ENCODE measurements around the gene KANK4.
A peak's percentile ranks its signal among the peaks of the same experiment; 100 is the strongest.

KANK4 gene

DNA sequence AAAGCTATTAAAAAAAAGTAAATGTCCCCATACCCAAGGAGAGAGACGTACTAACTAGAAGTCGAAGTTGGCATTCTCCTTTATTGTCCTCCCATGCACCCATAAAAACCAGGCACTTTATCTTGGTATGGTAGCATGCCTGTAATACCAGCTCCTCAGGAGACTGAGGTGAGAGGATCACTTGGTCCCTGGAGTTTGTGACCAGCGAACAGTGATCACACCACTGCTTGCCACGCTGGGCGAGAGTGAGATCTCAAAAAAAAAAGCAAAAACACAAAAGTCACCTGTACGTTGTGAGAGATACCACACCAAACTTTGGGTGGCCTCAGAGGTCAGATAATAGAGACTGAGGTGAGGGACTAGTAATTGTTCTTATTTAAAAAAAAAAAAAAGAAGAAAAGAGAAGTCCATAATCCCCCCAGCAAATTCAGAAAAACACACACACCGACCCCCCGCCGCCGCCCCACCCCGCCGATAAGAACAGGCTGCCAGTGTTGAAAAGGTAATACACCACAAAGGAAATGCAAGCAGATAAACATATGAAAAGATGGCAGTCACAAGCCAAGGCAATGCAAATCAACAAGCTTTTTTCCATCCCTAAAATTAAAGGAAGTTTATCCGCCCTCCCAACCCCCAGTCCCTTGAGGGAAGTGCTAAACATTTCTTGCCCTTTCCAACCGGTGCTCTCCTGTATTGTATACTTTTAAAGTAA lies 121.0 kb downstream of the KANK4 start:
- DNase-seq (ENCODE audit: low read depth) = no peak
- TF ChIP-seq, protein P1, sequence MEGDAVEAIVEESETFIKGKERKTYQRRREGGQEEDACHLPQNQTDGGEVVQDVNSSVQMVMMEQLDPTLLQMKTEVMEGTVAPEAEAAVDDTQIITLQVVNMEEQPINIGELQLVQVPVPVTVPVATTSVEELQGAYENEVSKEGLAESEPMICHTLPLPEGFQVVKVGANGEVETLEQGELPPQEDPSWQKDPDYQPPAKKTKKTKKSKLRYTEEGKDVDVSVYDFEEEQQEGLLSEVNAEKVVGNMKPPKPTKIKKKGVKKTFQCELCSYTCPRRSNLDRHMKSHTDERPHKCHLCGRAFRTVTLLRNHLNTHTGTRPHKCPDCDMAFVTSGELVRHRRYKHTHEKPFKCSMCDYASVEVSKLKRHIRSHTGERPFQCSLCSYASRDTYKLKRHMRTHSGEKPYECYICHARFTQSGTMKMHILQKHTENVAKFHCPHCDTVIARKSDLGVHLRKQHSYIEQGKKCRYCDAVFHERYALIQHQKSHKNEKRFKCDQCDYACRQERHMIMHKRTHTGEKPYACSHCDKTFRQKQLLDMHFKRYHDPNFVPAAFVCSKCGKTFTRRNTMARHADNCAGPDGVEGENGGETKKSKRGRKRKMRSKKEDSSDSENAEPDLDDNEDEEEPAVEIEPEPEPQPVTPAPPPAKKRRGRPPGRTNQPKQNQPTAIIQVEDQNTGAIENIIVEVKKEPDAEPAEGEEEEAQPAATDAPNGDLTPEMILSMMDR (conservative IDR thresholded peaks at IDR 0.05; ENCODE audit: low read depth, low read length) = no peak

DNA sequence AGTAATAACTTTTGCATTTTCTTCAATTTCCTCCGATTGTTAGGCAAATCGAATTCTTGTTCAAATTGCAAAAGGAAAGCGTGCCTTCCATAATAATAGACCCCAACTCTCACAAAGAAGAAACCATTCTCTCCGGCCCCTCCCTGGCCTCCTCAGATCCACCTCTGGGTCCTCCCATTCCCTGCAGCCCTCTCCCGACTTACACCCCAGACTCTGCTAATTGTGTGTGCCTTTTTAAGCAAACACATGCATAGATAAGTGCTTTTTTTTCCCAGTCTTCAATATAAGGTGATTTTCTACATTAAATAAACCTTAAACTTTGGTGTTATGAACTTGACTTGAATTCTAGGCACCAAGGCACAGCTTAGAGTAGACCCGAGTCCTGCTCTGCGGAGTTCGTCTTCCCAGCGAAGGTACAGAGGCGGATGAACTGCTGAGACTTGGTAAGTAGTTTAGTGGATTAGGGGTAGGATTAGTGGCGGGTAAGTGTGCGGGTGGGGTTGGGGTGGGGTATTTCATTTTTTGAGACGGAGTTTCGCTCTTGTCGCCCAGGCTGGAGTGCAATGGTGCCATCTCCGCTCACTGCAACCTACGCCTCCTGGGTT lies 123.0 kb downstream of the KANK4 start:
- TF ChIP-seq, protein P1 (conservative IDR thresholded peaks at IDR 0.05; ENCODE audit: low read depth, low read length) = no peak
- DNase-seq (ENCODE audit: low read depth) = no peak
- H3K4me3 ChIP-seq (ENCODE audit: low read depth, low read length) = no peak overlapping the region

More for the DNA sequence above, 121.0 kb downstream of the KANK4 start:
- no peak overlapping the region for H3K4me3 ChIP-seq (ENCODE audit: low read depth, low read length)

DNA sequence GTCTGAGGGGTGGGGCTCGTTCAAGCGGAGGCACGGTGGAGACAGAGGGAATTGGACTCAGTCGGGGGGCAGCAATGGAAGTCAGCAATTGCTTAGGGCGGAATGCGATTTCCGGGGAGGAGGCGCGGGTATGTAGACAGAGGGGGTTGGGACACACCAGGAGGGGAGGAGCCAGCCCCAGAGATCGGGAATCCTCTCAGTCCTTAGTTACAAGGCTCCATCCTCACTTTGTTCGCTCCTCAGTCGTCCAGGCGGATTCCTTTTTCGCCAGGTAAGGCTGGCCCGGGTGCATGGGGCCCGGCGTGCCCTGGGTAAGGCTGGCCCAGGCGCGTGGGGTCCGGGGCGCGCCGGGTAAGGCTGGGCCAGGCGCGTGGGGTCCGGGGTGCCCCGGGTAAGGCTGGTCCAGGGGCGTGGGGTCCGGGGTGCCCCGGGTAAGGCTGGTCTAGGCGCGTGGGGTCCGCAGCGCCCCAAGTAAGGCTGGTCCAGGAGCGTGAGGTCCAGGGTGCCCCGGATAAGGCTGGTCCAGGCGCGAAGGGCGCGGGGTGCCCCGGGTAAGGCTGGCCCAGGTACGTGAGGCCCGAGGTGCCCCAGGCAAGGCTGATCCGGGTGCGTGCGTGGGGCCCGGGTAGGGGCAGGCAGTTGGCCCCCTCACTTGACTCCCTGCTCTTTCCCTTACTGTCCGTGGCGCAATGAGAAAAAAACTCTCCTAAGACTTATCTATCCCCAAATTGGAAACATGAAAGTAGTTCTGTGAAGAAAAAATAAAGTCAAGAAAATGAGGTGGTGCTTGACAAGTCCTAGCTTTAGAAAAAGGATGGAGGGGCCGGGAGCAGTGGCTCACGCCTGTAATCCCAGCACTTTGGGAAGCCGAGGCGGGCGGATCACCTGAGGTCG lies 124.3 kb downstream of the KANK4 start, which contains the start of gene L1TD1:
L1TD1 (plus strand) TSS at position 199 of the 894 bp plus-strand sequence. CDS start 11,780 bp downstream, outside the sequence.
- TF ChIP-seq, protein P1 (conservative IDR thresholded peaks at IDR 0.05; ENCODE audit: low read depth, low read length) = no peak
- no peak within 1 kb of the TSS for H3K4me3 ChIP-seq (ENCODE audit: low read depth, low read length)

GRCh38 chr1:62188111-62188510 lies 131.1 kb downstream of the KANK4 start:
- DNase-seq (ENCODE audit: low read depth) = no peak
- TF ChIP-seq, protein P1 (conservative IDR thresholded peaks at IDR 0.05; ENCODE audit: low read depth, low read length) = no peak
- no peak overlapping the region for H3K4me3 ChIP-seq (ENCODE audit: low read depth, low read length)

More for the DNA sequence above, 124.3 kb downstream of the KANK4 start, which contains the start of gene L1TD1:
- peak; percentile 10 for DNase-seq (ENCODE audit: low read depth)

GRCh38 chr1:62187548-62187947 lies 131.7 kb downstream of the KANK4 start:
- TF ChIP-seq, protein P1 (conservative IDR thresholded peaks at IDR 0.05; ENCODE audit: low read depth, low read length) = no peak
- H3K4me3 ChIP-seq (ENCODE audit: low read depth, low read length) = no peak overlapping the region
- DNase-seq (ENCODE audit: low read depth) = no peak
